ENCODE results near the gene NRXN3.

NRXN3 gene

DNA sequence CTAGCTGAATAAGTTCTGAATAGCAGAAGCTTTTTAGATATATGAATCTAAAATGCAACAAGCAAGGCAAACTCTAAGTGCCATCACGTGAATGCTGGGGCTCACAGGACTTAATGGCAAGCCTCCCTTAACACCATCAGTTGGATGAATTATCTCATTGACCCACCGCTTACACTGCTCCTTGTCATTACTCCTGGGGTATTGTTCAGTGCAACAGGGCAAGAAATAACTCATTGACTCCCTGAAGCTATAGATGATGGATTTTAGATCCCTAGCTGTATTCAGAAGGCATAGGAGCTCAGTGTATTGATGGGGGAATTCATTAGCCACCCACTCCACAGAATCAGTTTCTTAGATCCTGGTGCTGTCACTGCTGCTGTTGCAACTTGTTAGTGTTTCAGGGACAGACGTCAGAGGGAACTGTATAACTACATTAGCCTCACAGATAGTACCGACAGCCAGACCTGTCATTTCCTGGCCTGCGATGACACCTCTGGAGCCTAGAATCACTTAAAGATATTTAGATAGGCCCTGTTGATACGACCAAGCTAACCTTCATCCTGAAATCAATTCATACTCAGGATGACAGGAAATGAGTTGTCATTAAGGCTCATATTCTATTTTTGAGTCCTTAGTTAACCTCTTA is 1305.8 kb downstream of the NRXN3 start:
- no peak overlapping the region for H3K4me3 ChIP-seq

DNA sequence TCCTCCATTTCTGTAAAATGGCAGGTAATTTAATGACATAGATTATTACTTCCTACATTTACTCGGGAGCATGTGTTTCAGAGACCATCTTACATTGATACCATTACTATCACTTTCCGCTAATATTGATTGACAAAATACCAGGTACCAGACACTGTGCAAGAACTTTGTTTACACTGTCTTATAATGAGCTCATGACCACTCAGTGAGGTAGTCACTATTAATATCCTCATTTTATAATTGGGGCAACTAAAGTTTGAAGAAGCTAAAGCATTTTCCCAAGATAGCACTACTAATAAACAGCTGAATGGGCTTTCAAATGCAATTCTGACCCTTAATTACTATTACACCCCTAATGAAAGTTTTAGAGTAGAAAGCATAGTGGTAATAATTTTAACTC is 1306.4 kb downstream of the NRXN3 start:
- TF ChIP-seq Cebpa-rat (IDR thresholded peaks at IDR 0.05) = no peak
- Histone ChIP-seq H3K4me1 (no peaks in the 10 kb centered on the region), H3K4me3 (no peak overlapping the region), H3K36me3 (no peaks in the 10 kb centered on the region), H3K27me3 (no peaks in the 10 kb centered on the region), H3K9me3 (replicated peaks in 1 of 11) (no peaks in the 10 kb centered on the region; a peak in 1 of 22 replicates), H3K4me2 (no peak overlapping the region), H4K20me1 (no peaks in the 10 kb centered on the region), H3K9ac (no peak overlapping the region), H3K27ac (no peak overlapping the region)

More for the DNA sequence above, 1305.8 kb downstream of the NRXN3 start:
- no peak for TF ChIP-seq Cebpa-rat (IDR thresholded peaks at IDR 0.05)
- Histone ChIP-seq H3K27me3 (no peaks in the 10 kb centered on the region), H3K36me3 (no peaks in the 10 kb centered on the region), H3K27ac (no peak overlapping the region), H4K20me1 (no peaks in the 10 kb centered on the region), H3K4me1 (no peaks in the 10 kb centered on the region), H3K4me2 (no peak overlapping the region), H3K9me3 (replicated peaks in 1 of 11) (no peaks in the 10 kb centered on the region; a peak in 1 of 22 replicates), H3K9ac (no peak overlapping the region)

DNA sequence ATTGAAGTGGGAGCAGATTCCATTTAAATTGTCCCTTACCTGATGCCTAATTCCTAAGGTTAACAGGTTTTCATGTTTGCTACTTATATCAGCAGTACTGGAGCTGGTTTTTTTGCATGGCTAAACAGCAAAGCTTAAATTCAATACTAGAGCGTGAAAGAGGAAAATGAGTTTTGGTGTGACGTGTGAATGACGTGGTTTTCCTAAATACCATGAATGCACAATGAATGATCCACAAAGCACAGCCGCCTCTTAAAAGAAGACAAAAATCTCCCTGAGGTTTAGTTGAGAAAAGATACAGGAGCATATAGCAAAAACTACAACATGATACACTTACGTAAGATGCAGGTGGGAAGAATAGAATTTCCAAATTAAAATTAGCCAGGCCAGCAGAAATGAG is 1310.0 kb downstream of the NRXN3 start:
- H3K4me1 ChIP-seq = no peaks in the 10 kb centered on the region
- no peak overlapping the region for H3K9ac ChIP-seq
- H3K27ac ChIP-seq = no peak overlapping the region
- H3K36me3 ChIP-seq = no peaks in the 10 kb centered on the region
- TF ChIP-seq Cebpa-rat (IDR thresholded peaks at IDR 0.05) = no peak
- H4K20me1 ChIP-seq = no peaks in the 10 kb centered on the region
- no peak overlapping the region for H3K4me2 ChIP-seq
- H3K9me3 ChIP-seq (replicated peaks in 1 of 11) = no peaks in the 10 kb centered on the region; a peak in 1 of 22 replicates
- no peak overlapping the region for H3K4me3 ChIP-seq
- H3K27me3 ChIP-seq = no peaks in the 10 kb centered on the region

- Histone ChIP-seq H3K9me3 (replicated peaks in 1 of 11) (no peaks in the 10 kb centered on the region; a peak in 1 of 22 replicates), H3K4me1 (no peaks in the 10 kb centered on the region), H3K36me3 (no peaks in the 10 kb centered on the region), H3K9ac (no peak overlapping the region), H3K27me3 (no peaks in the 10 kb centered on the region), H3K4me3 (no peak overlapping the region), H4K20me1 (no peaks in the 10 kb centered on the region), H3K27ac (no peak overlapping the region), H3K4me2 (no peak overlapping the region)
- no peak for TF ChIP-seq Cebpa-rat (IDR thresholded peaks at IDR 0.05)
Measured at GRCh38 chr14:79482825-79483224, 1312.7 kb downstream of the NRXN3 start.

DNA sequence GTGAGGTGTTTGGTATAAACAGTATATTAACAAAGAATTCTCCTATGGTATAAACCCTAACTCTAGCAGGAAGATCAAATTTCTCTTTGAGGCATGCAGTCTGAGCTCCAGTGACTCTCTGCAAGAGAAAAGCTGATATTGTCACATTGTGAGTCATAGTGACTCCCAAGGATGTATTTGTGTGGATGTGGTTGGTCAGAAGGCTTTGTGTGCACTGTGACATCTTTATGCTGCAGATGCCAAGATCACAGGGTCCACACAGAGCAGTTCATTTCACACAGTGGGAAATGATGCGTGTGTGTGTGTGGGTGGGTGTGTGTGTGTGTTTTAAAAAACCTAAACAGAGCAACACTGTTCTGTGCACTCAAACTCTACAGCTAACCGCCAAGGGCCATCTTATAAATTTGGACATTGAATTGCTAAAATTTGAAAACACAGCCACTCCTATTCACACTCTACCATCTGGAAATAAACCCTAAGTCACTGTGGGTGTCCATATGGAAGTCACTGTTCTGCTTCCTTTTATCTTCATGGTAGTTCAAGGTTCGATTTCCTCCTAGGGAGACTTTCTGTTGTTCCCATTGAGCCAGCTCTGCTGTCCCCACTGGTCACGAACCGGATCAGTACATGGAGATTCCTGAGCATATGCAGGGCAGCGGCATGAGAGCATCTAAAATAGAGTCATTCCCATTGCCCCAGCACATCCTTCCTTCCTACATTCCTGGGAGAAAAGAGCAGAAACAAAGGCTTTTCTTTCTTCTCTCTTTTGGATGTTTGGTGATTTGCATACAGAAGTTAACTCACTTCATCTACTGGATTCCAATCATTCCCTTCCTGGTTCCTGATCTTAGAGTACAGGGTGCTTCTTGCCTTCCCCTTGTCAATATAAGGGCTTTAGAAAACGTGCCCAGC is 1313.6 kb downstream of the NRXN3 start:
- no peaks in the 10 kb centered on the region; a peak in 1 of 22 replicates for H3K9me3 ChIP-seq (replicated peaks in 1 of 11)
- TF ChIP-seq Cebpa-rat (IDR thresholded peaks at IDR 0.05) = no peak
- H3K4me1 ChIP-seq = no peaks in the 10 kb centered on the region
- no peak overlapping the region for H3K4me2 ChIP-seq
- no peaks in the 10 kb centered on the region for H3K27me3 ChIP-seq
- no peak overlapping the region for H3K27ac ChIP-seq
- H4K20me1 ChIP-seq = no peaks in the 10 kb centered on the region
- no peaks in the 10 kb centered on the region for H3K36me3 ChIP-seq
- no peak overlapping the region for H3K4me3 ChIP-seq
- no peak overlapping the region for H3K9ac ChIP-seq

DNA sequence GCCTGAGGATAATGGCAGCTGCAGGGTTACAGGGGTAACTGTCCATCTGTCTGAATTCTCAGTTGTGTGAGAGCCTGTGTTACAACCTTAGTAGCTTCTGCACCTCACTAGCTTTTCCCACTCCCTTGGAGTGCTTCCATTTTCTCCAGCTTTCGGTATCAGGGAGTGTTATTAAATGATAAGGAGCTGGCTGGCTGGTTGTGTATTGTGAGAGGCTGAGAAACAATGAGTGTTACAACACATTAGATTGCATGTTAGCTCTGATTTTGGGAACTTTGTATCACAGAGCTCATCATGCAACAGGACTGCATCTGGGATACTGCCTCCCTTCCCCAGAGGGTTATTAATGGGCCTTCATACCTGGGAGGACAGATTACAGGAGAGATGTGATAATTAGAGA is 1317.5 kb downstream of the NRXN3 start:
- no peak overlapping the region for H3K4me3 ChIP-seq
- no peaks in the 10 kb centered on the region for H3K27me3 ChIP-seq
- TF ChIP-seq Cebpa-rat (IDR thresholded peaks at IDR 0.05) = no peak
- H3K4me2 ChIP-seq = no peak overlapping the region
- no peak overlapping the region for H3K9ac ChIP-seq
- no peaks in the 10 kb centered on the region for H3K36me3 ChIP-seq
- no peaks in the 10 kb centered on the region for H3K4me1 ChIP-seq
- no peak overlapping the region for H3K27ac ChIP-seq
- H3K9me3 ChIP-seq (replicated peaks in 1 of 11) = no peaks in the 10 kb centered on the region
- no peaks in the 10 kb centered on the region for H4K20me1 ChIP-seq

- no peaks in the 10 kb centered on the region for H3K36me3 ChIP-seq
- H3K4me1 ChIP-seq = no peaks in the 10 kb centered on the region
- H3K9ac ChIP-seq = no peak overlapping the region
- H3K9me3 ChIP-seq (replicated peaks in 1 of 11) = no peaks in the 10 kb centered on the region
- H3K4me2 ChIP-seq = no peak overlapping the region
- H3K27ac ChIP-seq = no peak overlapping the region
- no peak for TF ChIP-seq Cebpa-rat (IDR thresholded peaks at IDR 0.05)
- H3K27me3 ChIP-seq = no peaks in the 10 kb centered on the region
- no peak overlapping the region for H3K4me3 ChIP-seq
- H4K20me1 ChIP-seq = no peaks in the 10 kb centered on the region
Measured at GRCh38 chr14:79491161-79491560, 1321.0 kb downstream of the NRXN3 start.

- no peak overlapping the region for H3K9ac ChIP-seq
- no peak overlapping the region for H3K4me3 ChIP-seq
- no peaks in the 10 kb centered on the region for H3K4me1 ChIP-seq
- H3K36me3 ChIP-seq = no peaks in the 10 kb centered on the region
- H3K27me3 ChIP-seq = no peaks in the 10 kb centered on the region
- no peak overlapping the region for H3K27ac ChIP-seq
- no peak overlapping the region for H3K4me2 ChIP-seq
- TF ChIP-seq Cebpa-rat (IDR thresholded peaks at IDR 0.05) = no peak
- no peaks in the 10 kb centered on the region for H3K9me3 ChIP-seq (replicated peaks in 1 of 11)
- H4K20me1 ChIP-seq = no peaks in the 10 kb centered on the region
Measured at GRCh38 chr14:79493081-79493645, 1323.0 kb downstream of the NRXN3 start.

GRCh38 chr14:79496701-79497100 is 1326.5 kb downstream of the NRXN3 start:
- H3K9ac ChIP-seq = no peak overlapping the region
- H3K36me3 ChIP-seq = no peaks in the 10 kb centered on the region
- H3K4me2 ChIP-seq = no peak overlapping the region

More at GRCh38 chr14:79496701-79497100, 1326.5 kb downstream of the NRXN3 start:
- no peak overlapping the region for H3K4me3 ChIP-seq
- TF ChIP-seq Cebpa-rat (IDR thresholded peaks at IDR 0.05) = no peak
- no peaks in the 10 kb centered on the region for H4K20me1 ChIP-seq
- H3K27ac ChIP-seq = no peak overlapping the region
- H3K27me3 ChIP-seq = no peaks in the 10 kb centered on the region
- H3K9me3 ChIP-seq (replicated peaks in 1 of 11) = no peaks in the 10 kb centered on the region
- H3K4me1 ChIP-seq = no peaks in the 10 kb centered on the region

Data from BLaER1 treated with 17β-estradiol and CSF1 and Interleukin-3, amounts not matched to agents 10 nM and 100 nM (cell line).